ENCODE results near the gene PRCD. TPM values are rescaled to one million over a fixed set of nuclear protein-coding genes. Genes with fewer than 3 reads are reported as not detected.

The PRCD gene
- polyA plus RNA-seq, 1 donor from 2014 or later: 22.5 TPM

DNA sequence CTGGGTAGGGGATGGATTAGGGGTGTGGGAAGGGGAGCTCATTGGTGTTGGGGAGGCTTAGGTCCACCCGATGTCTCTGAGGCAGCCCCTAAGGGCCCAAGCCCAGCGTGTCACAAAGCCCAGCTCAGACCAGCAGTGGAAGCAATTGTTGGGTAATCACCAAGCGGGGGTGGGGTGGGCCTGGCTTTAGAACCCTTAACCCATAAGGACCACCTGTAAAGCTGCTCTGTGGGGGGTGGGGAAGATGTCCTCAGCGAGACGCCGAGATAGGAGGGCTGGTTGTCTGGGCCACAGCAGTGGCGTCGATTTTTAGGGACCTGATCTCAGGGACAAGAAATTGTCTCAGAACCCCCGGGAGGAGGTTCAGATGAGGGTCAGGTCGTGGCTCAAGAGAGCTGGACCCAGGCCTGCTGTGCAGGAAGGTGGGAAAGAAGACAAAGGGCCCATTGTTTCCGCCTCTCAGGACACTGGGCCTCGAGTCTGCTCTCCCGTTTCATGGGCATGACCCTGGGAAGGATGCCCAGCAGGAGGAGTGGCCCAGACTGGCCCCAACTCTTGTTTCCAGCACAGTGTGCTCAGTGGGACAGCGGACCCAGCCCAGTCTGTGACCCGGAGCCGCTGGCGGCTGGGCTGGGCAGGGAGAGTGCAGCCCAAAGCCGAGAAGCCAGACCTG lies 29.9 kb downstream of the PRCD start:
- Histone ChIP-seq H3F3A (ENCODE audit: insufficient read depth, low read length, poor library complexity, severe bottlenecking) (no peaks in the 10 kb centered on the region), H3K27ac (ENCODE audit: low read length) (no peak overlapping the region), H3K4me3 (ENCODE audit: low read length) (no peak overlapping the region), H3K27me3 (ENCODE audit: insufficient read depth, low read depth, low read length) (no peaks in the 10 kb centered on the region), H3K9me2 (ENCODE audit: insufficient read depth, low read length) (no peaks in the 10 kb centered on the region), H3K36me3 (ENCODE audit: insufficient read depth, low read length) (no peaks in the 10 kb centered on the region), H3K9me3 (ENCODE audit: low read length) (no peaks in the 10 kb centered on the region), H3K4me2 (ENCODE audit: low read length) (no peak overlapping the region), H3K9ac (ENCODE audit: low read length) (no peak overlapping the region), H3K79me2 (replicated peaks; ENCODE audit: insufficient read depth, low read length) (no peaks in the 10 kb centered on the region), H2AFZ (ENCODE audit: low read depth, low read length) (no peak overlapping the region), H4K20me1 (ENCODE audit: insufficient read depth) (no peaks in the 10 kb centered on the region)
- no peak for TF ChIP-seq EZH2 (IDR thresholded peaks at IDR 0.05; ENCODE audit: borderline replicate concordance, insufficient read depth, low read length, poor library complexity, severe bottlenecking)
- TF ChIP-seq RAD21 (conservative IDR thresholded peaks at IDR 0.05): no peak
- TF ChIP-seq, protein P1, sequence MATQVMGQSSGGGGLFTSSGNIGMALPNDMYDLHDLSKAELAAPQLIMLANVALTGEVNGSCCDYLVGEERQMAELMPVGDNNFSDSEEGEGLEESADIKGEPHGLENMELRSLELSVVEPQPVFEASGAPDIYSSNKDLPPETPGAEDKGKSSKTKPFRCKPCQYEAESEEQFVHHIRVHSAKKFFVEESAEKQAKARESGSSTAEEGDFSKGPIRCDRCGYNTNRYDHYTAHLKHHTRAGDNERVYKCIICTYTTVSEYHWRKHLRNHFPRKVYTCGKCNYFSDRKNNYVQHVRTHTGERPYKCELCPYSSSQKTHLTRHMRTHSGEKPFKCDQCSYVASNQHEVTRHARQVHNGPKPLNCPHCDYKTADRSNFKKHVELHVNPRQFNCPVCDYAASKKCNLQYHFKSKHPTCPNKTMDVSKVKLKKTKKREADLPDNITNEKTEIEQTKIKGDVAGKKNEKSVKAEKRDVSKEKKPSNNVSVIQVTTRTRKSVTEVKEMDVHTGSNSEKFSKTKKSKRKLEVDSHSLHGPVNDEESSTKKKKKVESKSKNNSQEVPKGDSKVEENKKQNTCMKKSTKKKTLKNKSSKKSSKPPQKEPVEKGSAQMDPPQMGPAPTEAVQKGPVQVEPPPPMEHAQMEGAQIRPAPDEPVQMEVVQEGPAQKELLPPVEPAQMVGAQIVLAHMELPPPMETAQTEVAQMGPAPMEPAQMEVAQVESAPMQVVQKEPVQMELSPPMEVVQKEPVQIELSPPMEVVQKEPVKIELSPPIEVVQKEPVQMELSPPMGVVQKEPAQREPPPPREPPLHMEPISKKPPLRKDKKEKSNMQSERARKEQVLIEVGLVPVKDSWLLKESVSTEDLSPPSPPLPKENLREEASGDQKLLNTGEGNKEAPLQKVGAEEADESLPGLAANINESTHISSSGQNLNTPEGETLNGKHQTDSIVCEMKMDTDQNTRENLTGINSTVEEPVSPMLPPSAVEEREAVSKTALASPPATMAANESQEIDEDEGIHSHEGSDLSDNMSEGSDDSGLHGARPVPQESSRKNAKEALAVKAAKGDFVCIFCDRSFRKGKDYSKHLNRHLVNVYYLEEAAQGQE (IDR thresholded peaks at IDR 0.05; ENCODE audit: borderline replicate concordance): no peak
- TF ChIP-seq EP300 (conservative IDR thresholded peaks at IDR 0.05; ENCODE audit: poor library complexity, severe bottlenecking): no peak
- no peak for TF ChIP-seq MXI1 (conservative IDR thresholded peaks at IDR 0.05; ENCODE audit: poor library complexity, severe bottlenecking)
- TF ChIP-seq TAF1 (IDR thresholded peaks at IDR 0.05; ENCODE audit: low read depth): no peak
- TF ChIP-seq, protein P2, sequence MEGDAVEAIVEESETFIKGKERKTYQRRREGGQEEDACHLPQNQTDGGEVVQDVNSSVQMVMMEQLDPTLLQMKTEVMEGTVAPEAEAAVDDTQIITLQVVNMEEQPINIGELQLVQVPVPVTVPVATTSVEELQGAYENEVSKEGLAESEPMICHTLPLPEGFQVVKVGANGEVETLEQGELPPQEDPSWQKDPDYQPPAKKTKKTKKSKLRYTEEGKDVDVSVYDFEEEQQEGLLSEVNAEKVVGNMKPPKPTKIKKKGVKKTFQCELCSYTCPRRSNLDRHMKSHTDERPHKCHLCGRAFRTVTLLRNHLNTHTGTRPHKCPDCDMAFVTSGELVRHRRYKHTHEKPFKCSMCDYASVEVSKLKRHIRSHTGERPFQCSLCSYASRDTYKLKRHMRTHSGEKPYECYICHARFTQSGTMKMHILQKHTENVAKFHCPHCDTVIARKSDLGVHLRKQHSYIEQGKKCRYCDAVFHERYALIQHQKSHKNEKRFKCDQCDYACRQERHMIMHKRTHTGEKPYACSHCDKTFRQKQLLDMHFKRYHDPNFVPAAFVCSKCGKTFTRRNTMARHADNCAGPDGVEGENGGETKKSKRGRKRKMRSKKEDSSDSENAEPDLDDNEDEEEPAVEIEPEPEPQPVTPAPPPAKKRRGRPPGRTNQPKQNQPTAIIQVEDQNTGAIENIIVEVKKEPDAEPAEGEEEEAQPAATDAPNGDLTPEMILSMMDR (IDR thresholded peaks at IDR 0.05; ENCODE audit: poor library complexity, severe bottlenecking): no peak
- no peak for TF ChIP-seq POLR2AphosphoS5 (IDR thresholded peaks at IDR 0.05)
- no peak for TF ChIP-seq SMC3 (conservative IDR thresholded peaks at IDR 0.05; ENCODE audit: poor library complexity)

DNA sequence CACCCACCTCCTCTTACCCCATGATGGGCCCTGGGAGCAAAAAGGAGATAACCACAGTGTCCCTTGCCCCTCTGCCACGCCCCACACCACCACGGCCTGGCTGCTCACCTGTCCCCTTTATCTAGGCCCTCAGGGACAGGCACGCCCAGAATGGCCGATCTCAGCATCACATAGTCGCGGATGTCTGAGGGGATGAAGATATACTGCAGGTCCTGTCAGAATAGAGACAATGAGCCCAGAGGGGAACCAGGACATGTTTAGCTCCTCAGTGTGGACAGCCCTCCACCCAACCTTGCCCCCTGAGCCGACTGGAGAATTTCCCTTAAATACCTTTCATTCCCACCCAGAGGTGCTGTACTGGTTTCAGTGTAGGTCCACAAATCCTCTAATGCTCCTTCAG lies 30.6 kb downstream of the PRCD start:
- Histone ChIP-seq H2AFZ (ENCODE audit: low read depth, low read length) (no peak overlapping the region), H3K9me3 (ENCODE audit: low read length) (no peaks in the 10 kb centered on the region), H3F3A (ENCODE audit: insufficient read depth, low read length, poor library complexity, severe bottlenecking) (no peaks in the 10 kb centered on the region), H3K79me2 (replicated peaks; ENCODE audit: insufficient read depth, low read length) (no peaks in the 10 kb centered on the region), H3K4me3 (ENCODE audit: low read length) (no peak overlapping the region), H3K9ac (ENCODE audit: low read length) (no peak overlapping the region), H3K4me2 (ENCODE audit: low read length) (no peak overlapping the region), H3K27ac (ENCODE audit: low read length) (no peak overlapping the region), H3K36me3 (ENCODE audit: insufficient read depth, low read length) (no peaks in the 10 kb centered on the region), H4K20me1 (ENCODE audit: insufficient read depth) (no peaks in the 10 kb centered on the region), H3K27me3 (ENCODE audit: insufficient read depth, low read depth, low read length) (no peaks in the 10 kb centered on the region), H3K9me2 (ENCODE audit: insufficient read depth, low read length) (no peaks in the 10 kb centered on the region)
- TF ChIP-seq RAD21 (conservative IDR thresholded peaks at IDR 0.05) (no peak), TAF1 (IDR thresholded peaks at IDR 0.05; ENCODE audit: low read depth) (no peak), EZH2 (IDR thresholded peaks at IDR 0.05; ENCODE audit: borderline replicate concordance, insufficient read depth, low read length, poor library complexity, severe bottlenecking) (no peak), EP300 (conservative IDR thresholded peaks at IDR 0.05; ENCODE audit: poor library complexity, severe bottlenecking) (no peak), MXI1 (conservative IDR thresholded peaks at IDR 0.05; ENCODE audit: poor library complexity, severe bottlenecking) (no peak)
- TF ChIP-seq, protein P2 (IDR thresholded peaks at IDR 0.05; ENCODE audit: poor library complexity, severe bottlenecking): no peak
- TF ChIP-seq, protein P1 (IDR thresholded peaks at IDR 0.05; ENCODE audit: borderline replicate concordance): no peak
